MCF 10A (cell line): ENCODE results near the gene CACNA2D3. TPM values are rescaled to one million over a fixed set of nuclear protein-coding genes. Genes with fewer than 3 reads are reported as not detected.

ENCODE experiments used
- BruUV-seq: library from RNA; stranded (reverse); fragments of 400-500 nt; replicated peaks from 2 replicates; lab custom pipeline; 2021; lab: Mats Ljungman, UMichigan
- CTCF ChIA-PET: fragments of 300-600 bp; sonication (Branson Sonifier 250); formaldehyde crosslinking; extraction: SDS; loops from one replicate; lab custom pipeline; 2021; ENCODE audit warnings: antibody characterized with exemption, inconsistent platforms; lab: Yijun Ruan, JAX
- POLR2A ChIA-PET: fragments of 300-600, 350-650 bp; sonication (Branson Sonifier 250); formaldehyde crosslinking; extraction: SDS; loops from one replicate; lab custom pipeline; 2020; ENCODE audit warnings: antibody characterized with exemption, inconsistent platforms; lab: Yijun Ruan, JAX
- DNase-seq: peaks from one replicate; pipeline ENCODE4 v3.0.0-alpha.2; 2018; ENCODE audit not compliant: unreplicated experiment
- H3K27ac Mint-ChIP-seq: one replicate; pipeline ENCODE4 v1.8.0; 2022; ENCODE audit warnings: mild to moderate bottlenecking, low read depth, mixed read lengths; ENCODE audit not compliant: unreplicated experiment
- H3K27me3 Mint-ChIP-seq: one replicate; pipeline ENCODE4 v1.8.0; 2022; ENCODE audit warnings: mixed read lengths; ENCODE audit not compliant: insufficient read depth, unreplicated experiment
- H3K36me3 Mint-ChIP-seq: one replicate; pipeline ENCODE4 v1.8.0; 2022; ENCODE audit warnings: mild to moderate bottlenecking, moderate library complexity, mixed read lengths; ENCODE audit not compliant: insufficient read depth, unreplicated experiment
- H3K4me1 Mint-ChIP-seq: one replicate; pipeline ENCODE4 v1.8.0; 2022; ENCODE audit warnings: mixed read lengths; ENCODE audit not compliant: insufficient read depth, unreplicated experiment
- H3K4me3 Mint-ChIP-seq: one replicate; pipeline ENCODE4 v1.8.0; 2022; ENCODE audit warnings: mild to moderate bottlenecking, moderate library complexity, mixed read lengths; ENCODE audit not compliant: unreplicated experiment
- H3K9me3 Mint-ChIP-seq: one replicate; pipeline ENCODE4 v1.8.0; 2022; ENCODE audit warnings: mixed read lengths; ENCODE audit not compliant: unreplicated experiment
- intact Hi-C: fragments of 100-400 bp; cut with micrococcal nuclease; formaldehyde crosslinking; loops from 2 replicates; pipeline ENCODE4 v1.14.1; 2022
- total RNA-seq: library from RNA; stranded (reverse); gene quantifications from 2 replicates; pipeline ENCODE4 v1.2.3, GENCODE V29; 2022
- TF ChIP-seq, protein P1 (sequence below): fragments of 200-600 bp; IDR thresholded peaks from one replicate; pipeline ENCODE4 v1.8.0; 2022; ENCODE audit warnings: antibody characterized with exemption, mild to moderate bottlenecking; ENCODE audit not compliant: unreplicated experiment

CACNA2D3 gene
- total RNA-seq, 1 experiment from 2014 or later = 2.3 TPM

DNA sequence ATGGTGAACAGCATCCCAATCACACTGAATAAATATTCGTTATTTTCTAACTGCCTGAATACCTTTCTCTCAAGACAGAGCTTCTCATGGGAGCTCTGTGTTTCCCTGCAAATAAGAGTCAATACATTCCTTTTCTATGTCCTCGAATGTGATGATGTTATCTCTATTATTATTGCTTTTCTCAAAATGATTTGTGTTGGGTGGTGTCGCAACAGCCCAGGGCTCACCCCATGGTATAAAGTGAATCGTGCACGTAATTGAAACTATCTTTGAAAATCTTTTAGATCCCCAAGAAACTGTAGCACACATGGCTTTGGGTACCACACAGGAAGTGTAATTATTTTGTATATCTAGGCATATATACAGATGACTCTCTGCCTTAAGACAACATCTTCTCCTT, 996.1 kb downstream of the CACNA2D3 start:
- ChIA-PET CTCF (no interaction called here), POLR2A (no interaction called here)
- H3K4me3 Mint-ChIP-seq = no peak overlapping the region
- no peak for DNase-seq
- H3K36me3 Mint-ChIP-seq = no peaks in the 10 kb centered on the region
- intact Hi-C loops = no loop called here
- no peaks in the 10 kb centered on the region for H3K4me1 Mint-ChIP-seq
- TF ChIP-seq, protein P1, sequence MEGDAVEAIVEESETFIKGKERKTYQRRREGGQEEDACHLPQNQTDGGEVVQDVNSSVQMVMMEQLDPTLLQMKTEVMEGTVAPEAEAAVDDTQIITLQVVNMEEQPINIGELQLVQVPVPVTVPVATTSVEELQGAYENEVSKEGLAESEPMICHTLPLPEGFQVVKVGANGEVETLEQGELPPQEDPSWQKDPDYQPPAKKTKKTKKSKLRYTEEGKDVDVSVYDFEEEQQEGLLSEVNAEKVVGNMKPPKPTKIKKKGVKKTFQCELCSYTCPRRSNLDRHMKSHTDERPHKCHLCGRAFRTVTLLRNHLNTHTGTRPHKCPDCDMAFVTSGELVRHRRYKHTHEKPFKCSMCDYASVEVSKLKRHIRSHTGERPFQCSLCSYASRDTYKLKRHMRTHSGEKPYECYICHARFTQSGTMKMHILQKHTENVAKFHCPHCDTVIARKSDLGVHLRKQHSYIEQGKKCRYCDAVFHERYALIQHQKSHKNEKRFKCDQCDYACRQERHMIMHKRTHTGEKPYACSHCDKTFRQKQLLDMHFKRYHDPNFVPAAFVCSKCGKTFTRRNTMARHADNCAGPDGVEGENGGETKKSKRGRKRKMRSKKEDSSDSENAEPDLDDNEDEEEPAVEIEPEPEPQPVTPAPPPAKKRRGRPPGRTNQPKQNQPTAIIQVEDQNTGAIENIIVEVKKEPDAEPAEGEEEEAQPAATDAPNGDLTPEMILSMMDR = no peak
- no TSS peak for BruUV-seq
- no peaks in the 10 kb centered on the region for H3K27me3 Mint-ChIP-seq
- no peaks in the 10 kb centered on the region for H3K9me3 Mint-ChIP-seq
- H3K27ac Mint-ChIP-seq = no peak overlapping the region

DNA sequence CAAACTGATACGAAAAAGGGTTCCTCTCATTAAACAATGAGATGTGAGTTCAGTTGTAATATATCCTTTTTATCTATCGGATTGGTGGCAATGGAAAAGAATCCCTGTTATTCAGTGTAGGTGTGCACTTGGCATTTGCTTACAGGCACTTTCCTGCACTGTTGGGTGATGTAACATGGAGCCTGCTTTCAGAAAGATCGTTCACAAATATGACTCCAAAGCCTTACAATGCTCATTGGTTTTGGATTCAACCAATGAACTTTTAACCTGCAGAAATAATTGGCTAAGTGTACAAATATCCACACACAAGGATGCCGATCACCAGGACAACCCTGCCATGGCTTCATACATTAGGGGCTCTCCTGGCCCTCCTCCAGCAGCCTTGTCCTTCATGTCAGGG, 996.9 kb downstream of the CACNA2D3 start:
- DNase-seq = no peak
- no peaks in the 10 kb centered on the region for H3K4me1 Mint-ChIP-seq

DNA sequence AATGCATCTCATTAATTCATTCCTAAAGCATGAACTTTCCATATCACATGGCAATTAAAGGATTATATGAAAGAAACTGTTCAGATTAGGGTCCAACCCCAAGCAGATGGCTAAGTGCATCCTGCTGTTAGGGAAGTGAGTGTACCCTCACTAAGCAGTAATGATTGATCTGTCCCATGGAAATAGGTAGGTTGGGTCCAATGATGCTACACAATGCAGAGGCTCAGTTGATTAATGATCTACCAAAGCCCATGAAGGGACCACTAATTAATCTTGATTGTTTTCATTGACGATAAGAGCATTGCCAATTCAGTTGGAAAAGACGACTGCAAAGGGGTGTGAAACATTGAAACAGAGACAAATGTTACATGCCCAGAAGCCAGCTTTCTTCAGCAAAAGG, 1000.0 kb downstream of the CACNA2D3 start:
- CTCF ChIA-PET = no interaction called here
- no peaks in the 10 kb centered on the region for H3K9me3 Mint-ChIP-seq
- H3K4me3 Mint-ChIP-seq = no peak overlapping the region
- H3K4me1 Mint-ChIP-seq = peaks cover 2% of the 10 kb centered on the region
- H3K27me3 Mint-ChIP-seq = no peaks in the 10 kb centered on the region
- DNase-seq = no peak
- H3K27ac Mint-ChIP-seq = no peak overlapping the region
- H3K36me3 Mint-ChIP-seq = peaks cover 2% of the 10 kb centered on the region
- TF ChIP-seq, protein P1 = no peak
- POLR2A ChIA-PET = no interaction called here
- intact Hi-C loops = no loop called here
- no TSS peak for BruUV-seq

More for the DNA sequence above, 996.9 kb downstream of the CACNA2D3 start:
- TF ChIP-seq, protein P1 = no peak
- Mint-ChIP-seq H3K27ac (no peak overlapping the region), H3K27me3 (no peaks in the 10 kb centered on the region), H3K9me3 (no peaks in the 10 kb centered on the region), H3K36me3 (no peaks in the 10 kb centered on the region), H3K4me3 (no peak overlapping the region)
- CTCF ChIA-PET = no interaction called here
- no TSS peak for BruUV-seq
- intact Hi-C loops = no loop called here
- POLR2A ChIA-PET = no interaction called here

Other genes with a start within 250 kb of the CACNA2D3 start
- gene ACTR8, start 240.4 kb upstream of the CACNA2D3 start, total RNA-seq = 27.7 and 37.1 TPM in 2 replicates
- gene SELENOK, start 230.7 kb upstream of the CACNA2D3 start, total RNA-seq = 55.6 and 66.4 TPM in 2 replicates